Fibroblast of lung (primary cell): ENCODE results near the gene MAP7. TPM values are rescaled to one million over a fixed set of nuclear protein-coding genes. Genes with fewer than 3 reads are reported as not detected.
A peak's percentile ranks its signal among the peaks of the same experiment; 100 is the strongest.

Source experiments
- DNase-seq, 2 donors: peaks; one replicate each; pipeline versions ENCODE4 v3.0.0 to v3.0.0-alpha.2; 2010; ENCODE audit warnings: low read depth in 2 of 2
- H2AFZ ChIP-seq: 2 replicates; pipeline ENCODE4 v1.5.1; 2012; ENCODE audit warnings: low read length, control low read depth, inconsistent platforms
- H3K27ac ChIP-seq: 2 replicates; pipeline ENCODE4 v1.5.1; 2011; ENCODE audit warnings: low read length, control low read depth; ENCODE audit not compliant: insufficient read depth
- H3K27me3 ChIP-seq: 2 replicates; pipeline ENCODE4 v1.5.1; 2011; ENCODE audit warnings: mild to moderate bottlenecking, low read length; ENCODE audit not compliant: control insufficient read depth, insufficient read depth
- H3K36me3 ChIP-seq: 2 replicates; pipeline ENCODE4 v1.5.1; 2011; ENCODE audit warnings: low read length; ENCODE audit not compliant: control insufficient read depth, insufficient read depth
- H3K4me1 ChIP-seq: 2 replicates; pipeline ENCODE4 v1.5.1; 2011; ENCODE audit warnings: low read length; ENCODE audit not compliant: control insufficient read depth, insufficient read depth; ENCODE audit errors: extremely low read depth
- H3K4me2 ChIP-seq: 2 replicates; pipeline ENCODE4 v1.5.1; 2011; ENCODE audit warnings: low read length, control low read depth; ENCODE audit not compliant: insufficient read depth; ENCODE audit errors: extremely low read depth
- H3K4me3 ChIP-seq, 4 experiments: fragments of 200-600 bp in 1 of 4; sonication (generic) in 1 of 4; replicated peaks in 1 of 4; 2 replicates each; pipeline ENCODE4 v1.5.1; 2011 to 2016; ENCODE audit warnings: low read length in 4 of 4, low read depth in 3 of 4, mild to moderate bottlenecking in 3 of 4, control low read depth in 2 of 4, inconsistent platforms in 1 of 4, mixed read lengths in 1 of 4; ENCODE audit not compliant: insufficient read depth in 1 of 4; ENCODE audit errors: control extremely low read depth in 1 of 4
- H3K79me2 ChIP-seq: 2 replicates; pipeline ENCODE4 v1.5.1; 2012; ENCODE audit warnings: mild to moderate bottlenecking, low read length, inconsistent platforms; ENCODE audit not compliant: control insufficient read depth, insufficient read depth
- H3K9ac ChIP-seq: 2 replicates; pipeline ENCODE4 v1.5.1; 2011; ENCODE audit warnings: mild to moderate bottlenecking, low read length, control low read depth; ENCODE audit not compliant: insufficient read depth
- H3K9me3 ChIP-seq: 2 replicates; pipeline ENCODE4 v1.5.1; 2012; ENCODE audit warnings: low read depth, low read length; ENCODE audit not compliant: control insufficient read depth, insufficient read depth
- H4K20me1 ChIP-seq: 2 replicates; pipeline ENCODE4 v1.5.1; 2011; ENCODE audit warnings: low read length; ENCODE audit not compliant: control insufficient read depth, insufficient read depth; ENCODE audit errors: extremely low read depth
- EZH2 ChIP-seq: IDR thresholded peaks from 2 replicates; pipeline ENCODE4 v1.5.1; 2012; ENCODE audit warnings: low read length, control low read depth, mild to moderate bottlenecking; ENCODE audit errors: missing control alignments
- polyA plus RNA-seq, 2 donors: library from polyadenylated mRNA; depleted of rRNA in 1 of 2; stranded (reverse) in 1 of 2; unstranded in 1 of 2; fragments of >200 nt; gene quantifications; 2 replicates each; pipeline ENCODE4 v1.2.1, GENCODE V29; 2011 to 2012; ENCODE audit warnings: missing spikeins in 1 of 2
- total RNA-seq: library from RNA; depleted of rRNA; stranded (reverse); fragments of >200 nt; gene quantifications from 2 replicates; pipeline ENCODE4 v1.2.1, GENCODE V29; 2014
- TF ChIP-seq, protein P1 (sequence below), 2 donors: IDR thresholded peaks in 1 of 2; conservative IDR thresholded peaks in 1 of 2; 1 replicate in 1 of 2; 2 replicates in 1 of 2; pipeline ENCODE4 v1.5.1; 2011 to 2012; ENCODE audit warnings: low read length in 2 of 2, control low read depth in 1 of 2, inconsistent platforms in 1 of 2, low read depth in 1 of 2, mild to moderate bottlenecking in 1 of 2

The MAP7 gene
- total and polyA plus RNA-seq, 2 donors (not counting 1 experiment from before 2014, with no cell fraction given), result 0.40 to 1.5 TPM

DNA sequence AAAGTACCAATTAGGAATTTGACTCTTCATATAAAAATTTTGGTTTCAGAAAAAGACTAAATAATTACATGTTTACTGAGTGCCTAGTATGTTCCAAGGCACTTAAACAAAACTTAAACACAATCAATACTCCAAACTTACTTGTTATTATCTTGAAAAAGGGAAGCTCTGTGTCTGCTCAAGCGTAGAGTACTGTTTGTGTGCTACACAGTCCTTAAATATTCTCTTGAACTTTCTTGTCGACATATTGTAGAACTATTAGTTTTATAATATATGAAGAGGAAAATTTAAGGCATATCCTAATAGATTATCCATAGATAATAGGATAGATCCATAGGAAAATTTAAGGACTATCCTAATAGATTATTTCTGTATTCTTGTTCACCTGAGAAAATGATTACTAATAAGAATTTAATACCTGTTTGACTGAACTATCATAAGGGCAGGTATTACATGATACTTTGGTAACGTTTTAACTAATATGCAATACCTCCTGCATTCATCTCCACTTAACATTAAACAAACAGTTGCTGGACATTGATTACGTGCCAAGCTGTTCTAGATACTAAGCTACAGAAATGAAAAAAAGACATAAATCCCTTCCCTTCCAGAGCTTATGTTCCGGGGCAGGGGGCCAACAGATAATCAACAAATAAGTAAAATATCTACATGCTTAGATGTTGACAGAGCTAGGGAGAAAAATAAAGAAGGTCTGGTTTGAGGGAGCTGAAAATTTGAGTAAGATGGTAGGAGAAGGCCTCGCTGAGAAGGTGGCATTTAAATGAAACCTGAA lies 145.4 kb downstream of the MAP7 start:
- peak in 1 of 2 donors; percentile 12 for DNase-seq
- Histone ChIP-seq H3K27ac (no peak overlapping the region), H3K27me3 (no peaks in the 10 kb centered on the region), H3K4me3 (no peak overlapping the region), H3K4me1 (peaks cover 11% of the 10 kb centered on the region), H4K20me1 (no peaks in the 10 kb centered on the region), H3K4me2 (no peak overlapping the region), H3K36me3 (no peaks in the 10 kb centered on the region), H2AFZ (no peak overlapping the region), H3K79me2 (no peaks in the 10 kb centered on the region), H3K9me3 (no peaks in the 10 kb centered on the region), H3K9ac (no peak overlapping the region)
- TF ChIP-seq, protein P1, sequence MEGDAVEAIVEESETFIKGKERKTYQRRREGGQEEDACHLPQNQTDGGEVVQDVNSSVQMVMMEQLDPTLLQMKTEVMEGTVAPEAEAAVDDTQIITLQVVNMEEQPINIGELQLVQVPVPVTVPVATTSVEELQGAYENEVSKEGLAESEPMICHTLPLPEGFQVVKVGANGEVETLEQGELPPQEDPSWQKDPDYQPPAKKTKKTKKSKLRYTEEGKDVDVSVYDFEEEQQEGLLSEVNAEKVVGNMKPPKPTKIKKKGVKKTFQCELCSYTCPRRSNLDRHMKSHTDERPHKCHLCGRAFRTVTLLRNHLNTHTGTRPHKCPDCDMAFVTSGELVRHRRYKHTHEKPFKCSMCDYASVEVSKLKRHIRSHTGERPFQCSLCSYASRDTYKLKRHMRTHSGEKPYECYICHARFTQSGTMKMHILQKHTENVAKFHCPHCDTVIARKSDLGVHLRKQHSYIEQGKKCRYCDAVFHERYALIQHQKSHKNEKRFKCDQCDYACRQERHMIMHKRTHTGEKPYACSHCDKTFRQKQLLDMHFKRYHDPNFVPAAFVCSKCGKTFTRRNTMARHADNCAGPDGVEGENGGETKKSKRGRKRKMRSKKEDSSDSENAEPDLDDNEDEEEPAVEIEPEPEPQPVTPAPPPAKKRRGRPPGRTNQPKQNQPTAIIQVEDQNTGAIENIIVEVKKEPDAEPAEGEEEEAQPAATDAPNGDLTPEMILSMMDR (conservative IDR thresholded peaks at IDR 0.05 in 1 of 2, IDR thresholded peaks at IDR 0.05 in 1 of 2; ENCODE audit: low read depth in 1 of 2, low read length in 2 of 2), result no peak
- TF ChIP-seq EZH2, result no peak

DNA sequence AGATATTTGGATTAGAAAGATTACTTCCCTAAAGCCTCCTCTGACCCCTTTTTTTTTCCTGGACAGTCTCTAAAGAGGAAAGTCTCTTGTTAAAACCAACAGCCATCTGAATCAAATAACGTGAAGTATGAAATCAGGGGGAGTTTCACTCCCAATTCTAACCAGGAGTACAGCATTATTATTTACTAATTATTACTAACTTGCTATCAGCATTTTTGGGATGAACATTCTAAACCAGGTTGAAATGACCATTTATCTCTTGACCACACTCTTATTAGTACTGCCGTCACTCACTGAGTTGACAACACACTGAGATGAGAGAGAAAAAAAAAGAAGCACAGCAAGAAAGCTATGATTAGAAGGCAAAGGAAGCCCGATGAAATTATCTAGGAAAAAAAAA lies 146.2 kb downstream of the MAP7 start:
- Histone ChIP-seq H4K20me1 (no peaks in the 10 kb centered on the region), H3K27ac (no peak overlapping the region), H3K4me1 (peaks cover 11% of the 10 kb centered on the region)

More for the DNA sequence above, 146.2 kb downstream of the MAP7 start:
- H3K4me3 ChIP-seq, result no peak overlapping the region
- no peaks in the 10 kb centered on the region for H3K79me2 ChIP-seq
- no peaks in the 10 kb centered on the region for H3K9me3 ChIP-seq
- no peak for DNase-seq
- no peak for TF ChIP-seq EZH2
- TF ChIP-seq, protein P1 (conservative IDR thresholded peaks at IDR 0.05 in 1 of 2, IDR thresholded peaks at IDR 0.05 in 1 of 2; ENCODE audit: low read depth in 1 of 2, low read length in 2 of 2), result no peak
- no peaks in the 10 kb centered on the region for H3K36me3 ChIP-seq
- H3K9ac ChIP-seq, result no peak overlapping the region
- no peak overlapping the region for H3K4me2 ChIP-seq
- no peaks in the 10 kb centered on the region for H3K27me3 ChIP-seq
- H2AFZ ChIP-seq, result no peak overlapping the region
